ENCODE measurements around the gene SACM1L. TPM values are rescaled to one million over a fixed set of nuclear protein-coding genes. Genes with fewer than 3 reads are reported as not detected.

Gene SACM1L
- total and polyA plus RNA-seq, 2 of the 8 experiments (the other 6 are each of a cell fraction or from before 2014, with no cell fraction given) = 20.1 to 61.0 TPM

- Histone ChIP-seq H3K9ac (replicated peaks in 1 of 4; ENCODE audit: extremely low read depth in 1 of 4, low read depth in 3 of 4, low read length in 3 of 4) (no peak overlapping the region), H2BK20ac (ENCODE audit: low read length) (no peak overlapping the region), H3K14ac (ENCODE audit: insufficient read length) (no peak overlapping the region), H4K5ac (ENCODE audit: insufficient read length, low read depth, low read length) (no peak overlapping the region), H3K9me3 (ENCODE audit: insufficient read depth in 2 of 2, low read depth in 1 of 2, low read length in 1 of 2) (no peaks in the 10 kb centered on the region), H2AK5ac (ENCODE audit: low read depth, low read length) (no peak overlapping the region), H2BK120ac (replicated peaks; ENCODE audit: low read depth, low read length) (no peak overlapping the region), H3K4me2 (ENCODE audit: insufficient read depth in 1 of 2, low read depth in 2 of 2, low read length in 2 of 2) (no peak overlapping the region), H3K27me3 (replicated peaks in 1 of 4; ENCODE audit: control insufficient read depth in 3 of 4, extremely low read depth in 1 of 4, insufficient read depth in 3 of 4, low read length in 3 of 4) (no peaks in the 10 kb centered on the region; a peak in 1 of 7 replicates), H3K27ac (ENCODE audit: low read depth, low read length) (no peak overlapping the region), H2BK5ac (ENCODE audit: low read depth, low read length) (no peak overlapping the region), H4K8ac (ENCODE audit: extremely low read depth, insufficient read depth, low read length) (no peak overlapping the region), H3K4me3 (ENCODE audit: extremely low read depth in 1 of 4, insufficient read depth in 2 of 4, low read depth in 3 of 4, low read length in 4 of 4) (no peak overlapping the region), H3K23me2 (ENCODE audit: low read depth, low read length) (no peaks in the 10 kb centered on the region), H3K56ac (replicated peaks; ENCODE audit: insufficient read length, low read depth, low read length) (no peak overlapping the region), H3K18ac (ENCODE audit: extremely low read depth, low read length) (no peak overlapping the region), H3K4me1 (replicated peaks in 1 of 4; ENCODE audit: control insufficient read depth in 3 of 4, insufficient read depth in 4 of 4, low read length in 3 of 4) (peaks cover 0 to 8% (median 4%) of the 10 kb centered on the region in 4 experiments; a peak in 3 of 7 replicates), H3K23ac (ENCODE audit: insufficient read length) (no peak overlapping the region), H3K79me2 (ENCODE audit: control insufficient read depth in 1 of 2, insufficient read depth in 2 of 2, low read length in 2 of 2) (no peaks in the 10 kb centered on the region), H3K36me3 (ENCODE audit: control insufficient read depth in 2 of 4, insufficient read depth in 4 of 4, low read length in 3 of 4) (no peaks in the 10 kb centered on the region), H2BK15ac (ENCODE audit: low read length) (no peak overlapping the region), H4K20me1 (replicated peaks in 1 of 2; ENCODE audit: control insufficient read depth in 1 of 2, insufficient read depth in 2 of 2, low read length in 2 of 2) (no peaks in the 10 kb centered on the region), H2BK12ac (ENCODE audit: low read depth, low read length) (0 out of 2 replicates have a peak overlapping the region, but pooled peaks have one; percentile 23), H3K4ac (replicated peaks; ENCODE audit: insufficient read length, low read depth, low read length) (no peak overlapping the region), H2AFZ (ENCODE audit: low read length) (no peak overlapping the region), H3K79me1 (ENCODE audit: low read depth, low read length) (no peaks in the 10 kb centered on the region), H4K91ac (replicated peaks; ENCODE audit: insufficient read length, low read length) (no peak overlapping the region)
- 84% methylated on average over 12 of the region's 12 CpGs; no CpG with 5 or more reads in 1 of the 2 experiments for WGBS, 2 experiments (ENCODE audit: extremely low coverage in 1 of 2, insufficient coverage in 1 of 2, insufficient read length in 1 of 2, insufficient replicate concordance in 2 of 2, low coverage in 1 of 2, low lambda C conversion rate in 2 of 2, missing lambda C conversion rate in 1 of 2)
- DNase-seq (ENCODE audit: low read depth in 1 of 2, low spot score in 2 of 2) = no peak
- CTCF ChIA-PET (ENCODE audit: partially characterized antibody) = interaction anchor here (0.6 to 6.1 kb wide), 15 partner anchors 11 to 323 kb away, joined by 3 to 64 read pairs (median 6); no protein-coding TSS in a partner anchor
- FAIRE-seq = no peak
- POLR2A ChIA-PET (ENCODE audit: partially characterized antibody) = interaction anchor here (0.6 to 1.3 kb wide), 4 partner anchors 10 to 76 kb away, joined by 3 to 4 read pairs (median 4); no protein-coding TSS in a partner anchor
- no peak for TF ChIP-seq SAP30 (IDR thresholded peaks at IDR 0.05; ENCODE audit: insufficient read depth, insufficient replicate concordance, low read length)
- TF ChIP-seq BCL11A (IDR thresholded peaks at IDR 0.05; ENCODE audit: low read depth in 2 of 2, low read length in 2 of 2) = no peak
- no peak for TF ChIP-seq ZNF274 (IDR thresholded peaks at IDR 0.05; ENCODE audit: borderline replicate concordance, extremely low read depth, low read length)
- no peak for TF ChIP-seq EP300 (IDR thresholded peaks at IDR 0.05; ENCODE audit: borderline replicate concordance in 1 of 2, low read depth in 2 of 2, low read length in 2 of 2)
- TF ChIP-seq, protein P1, sequence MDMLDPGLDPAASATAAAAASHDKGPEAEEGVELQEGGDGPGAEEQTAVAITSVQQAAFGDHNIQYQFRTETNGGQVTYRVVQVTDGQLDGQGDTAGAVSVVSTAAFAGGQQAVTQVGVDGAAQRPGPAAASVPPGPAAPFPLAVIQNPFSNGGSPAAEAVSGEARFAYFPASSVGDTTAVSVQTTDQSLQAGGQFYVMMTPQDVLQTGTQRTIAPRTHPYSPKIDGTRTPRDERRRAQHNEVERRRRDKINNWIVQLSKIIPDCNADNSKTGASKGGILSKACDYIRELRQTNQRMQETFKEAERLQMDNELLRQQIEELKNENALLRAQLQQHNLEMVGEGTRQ (IDR thresholded peaks at IDR 0.05; ENCODE audit: low read length) = no peak
- no peak for TF ChIP-seq KDM4A (IDR thresholded peaks at IDR 0.05; ENCODE audit: low read depth, low read length, severe bottlenecking)
- TF ChIP-seq SRF (IDR thresholded peaks at IDR 0.05; ENCODE audit: low read depth, low read length) = no peak
- TF ChIP-seq ATF2 (IDR thresholded peaks at IDR 0.05; ENCODE audit: low read length) = no peak
- no peak for TF ChIP-seq SUZ12 (IDR thresholded peaks at IDR 0.05; ENCODE audit: low read length)
- TF ChIP-seq TAF7 (optimal IDR thresholded peaks at IDR 0.05; ENCODE audit: borderline replicate concordance, low read depth, low read length) = no peak
Observed at GRCh38 chr3:45759851-45760250, 70.7 kb downstream of the SACM1L start.

All from H1 (cell line).